K562 (cell line): Measurements from ENCODE around the gene ERVV-1.

ENCODE experiments used
- CHD2 ChIP-seq: IDR thresholded peaks from 2 replicates; pipeline ENCODE4 v1.6.1; 2011; ENCODE audit warnings: low read depth, low read length
- CTCF ChIP-seq, 3 experiments: IDR thresholded peaks in 2 of 3; conservative IDR thresholded peaks in 1 of 3; 2 replicates each; pipeline ENCODE4 v1.5.1; 2011 to 2012; ENCODE audit warnings: low read length in 3 of 3, mild to moderate bottlenecking in 3 of 3, control low read depth in 2 of 3, improper control_type of control experiment in 1 of 3, inconsistent platforms in 1 of 3, low read depth in 1 of 3, mixed read lengths in 1 of 3, moderate library complexity in 1 of 3; ENCODE audit not compliant: insufficient read depth in 2 of 3
- FOXA3 ChIP-seq, 2 experiments: fragments of 450-650 bp in 1 of 2; sonication (generic) in 1 of 2; formaldehyde crosslinking; IDR thresholded peaks in 1 of 2; conservative IDR thresholded peaks in 1 of 2; 2 replicates each; pipeline versions ENCODE4 v1.4.0 to v1.8.0; 2020 to 2022; ENCODE audit warnings: mild to moderate bottlenecking in 2 of 2, missing genetic modification reagents in 1 of 2
- GABPA ChIP-seq: fragments of 200-800 bp; sonication (Bioruptor generic); conservative IDR thresholded peaks from 2 replicates; pipeline ENCODE4 v1.6.1; 2016; ENCODE audit warnings: low read depth, missing genetic modification characterization, missing compliant biosample characterization
- HDAC6 ChIP-seq: IDR thresholded peaks from 2 replicates; pipeline ENCODE4 v1.6.1; 2012; ENCODE audit warnings: low read depth, mild to moderate bottlenecking, control low read depth, inconsistent platforms, low read length, moderate library complexity
- JUND ChIP-seq, 2 experiments: IDR thresholded peaks; 2 replicates in 1 of 2; 3 replicates in 1 of 2; pipeline ENCODE4 v1.6.1; 2011; ENCODE audit warnings: borderline replicate concordance in 2 of 2, low read depth in 2 of 2, low read length in 2 of 2, improper control_type of control experiment in 1 of 2, missing biosample characterization in 1 of 2, missing genetic modification characterization in 1 of 2, missing genetic modification reagents in 1 of 2
- OTX1 ChIP-seq: fragments of 450-650 bp; formaldehyde crosslinking; IDR thresholded peaks from 2 replicates; pipeline ENCODE4 v1.4.0; 2022; ENCODE audit warnings: mild to moderate bottlenecking
- POLR2AphosphoS5 ChIP-seq: IDR thresholded peaks from 2 replicates; pipeline ENCODE4 v1.6.1; 2011; ENCODE audit warnings: mild to moderate bottlenecking, low read depth, low read length, moderate library complexity; ENCODE audit not compliant: control insufficient read depth, insufficient read depth
- SMAD4 ChIP-seq: fragments of 250-450 bp; sonication (Bioruptor Pico); conservative IDR thresholded peaks from 2 replicates; pipeline ENCODE4 v1.8.0; 2021; ENCODE audit warnings: inconsistent platforms, mild to moderate bottlenecking, moderate library complexity
- SP1 ChIP-seq: sonication (generic); formaldehyde crosslinking; IDR thresholded peaks from 2 replicates; pipeline ENCODE4 v1.8.1; 2022; ENCODE audit warnings: mild to moderate bottlenecking, missing genetic modification reagents
- ZNF121 ChIP-seq: sonication (generic); formaldehyde crosslinking; conservative IDR thresholded peaks from 2 replicates; pipeline ENCODE4 v1.8.0; 2022; ENCODE audit warnings: missing genetic modification reagents
- TF ChIP-seq, protein P1 (sequence below): sonication (generic); formaldehyde crosslinking; IDR thresholded peaks from 2 replicates; pipeline ENCODE4 v1.5.0; 2020; ENCODE audit warnings: missing genetic modification reagents

GRCh38 chr19:52997975-52998374 is 15.7 kb upstream of the ERVV-1 start:
- TF ChIP-seq CTCF (IDR thresholded peaks at IDR 0.05 in 2 of 3, conservative IDR thresholded peaks at IDR 0.05 in 1 of 3; ENCODE audit: insufficient read depth in 2 of 3, low read depth in 1 of 3, low read length in 3 of 3) (no peak), HDAC6 (no peak), OTX1 (CRISPR knock-in tag) (no peak), SMAD4 (CRISPR knock-in tag) (no peak), SP1 (CRISPR knock-in tag) (no peak), GABPA (tag) (no peak), POLR2AphosphoS5 (no peak), CHD2 (no peak), FOXA3 (CRISPR knock-in tag; conservative IDR thresholded peaks at IDR 0.05 in 1 of 2, IDR thresholded peaks at IDR 0.05 in 1 of 2) (no peak), JUND (IDR thresholded peaks at IDR 0.05; ENCODE audit: borderline replicate concordance, low read depth, low read length) (no peak), JUND (tag; IDR thresholded peaks at IDR 0.05; ENCODE audit: borderline replicate concordance, low read depth, low read length) (no peak), ZNF121 (CRISPR knock-in tag) (no peak)
- TF ChIP-seq, protein P1, sequence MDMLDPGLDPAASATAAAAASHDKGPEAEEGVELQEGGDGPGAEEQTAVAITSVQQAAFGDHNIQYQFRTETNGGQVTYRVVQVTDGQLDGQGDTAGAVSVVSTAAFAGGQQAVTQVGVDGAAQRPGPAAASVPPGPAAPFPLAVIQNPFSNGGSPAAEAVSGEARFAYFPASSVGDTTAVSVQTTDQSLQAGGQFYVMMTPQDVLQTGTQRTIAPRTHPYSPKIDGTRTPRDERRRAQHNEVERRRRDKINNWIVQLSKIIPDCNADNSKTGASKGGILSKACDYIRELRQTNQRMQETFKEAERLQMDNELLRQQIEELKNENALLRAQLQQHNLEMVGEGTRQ: no peak
